Measurements from ENCODE around the gene CLCNKB.

GRCh38 chr1:16006010-16006409 lies 37.6 kb upstream of the CLCNKB start:
- TF ChIP-seq CTCF (conservative IDR thresholded peaks at IDR 0.05; ENCODE audit: low read depth, low read length) (no peak), CHD1 (IDR thresholded peaks at IDR 0.05; ENCODE audit: low read depth, low read length) (no peak), FOS (IDR thresholded peaks at IDR 0.05; ENCODE audit: low read depth, low read length) (no peak), MAFK (IDR thresholded peaks at IDR 0.05; ENCODE audit: low read depth, low read length) (no peak), POLR2A (IDR thresholded peaks at IDR 0.05; ENCODE audit: low read depth, low read length) (no peak), RAD21 (IDR thresholded peaks at IDR 0.05; ENCODE audit: low read length) (no peak), ELK1 (IDR thresholded peaks at IDR 0.05; ENCODE audit: borderline replicate concordance, low read depth, low read length) (no peak), MXI1 (IDR thresholded peaks at IDR 0.05; ENCODE audit: borderline replicate concordance, low read depth, low read length) (no peak)
